Esophagus (tissue), 2 donors: Measurements from ENCODE around the gene MEGF10. TPM values are rescaled to one million over a fixed set of nuclear protein-coding genes. Genes with fewer than 3 reads are reported as not detected.

Experiments used
- H3K27ac ChIP-seq, 2 donors: one replicate each; pipeline ENCODE4 v1.5.1; 2013; ENCODE audit warnings: low read depth in 2 of 2, mild to moderate bottlenecking in 2 of 2, inconsistent platforms in 1 of 2, low read length in 1 of 2, moderate library complexity in 1 of 2
- H3K27me3 ChIP-seq, 2 donors: one replicate each; pipeline ENCODE4 v1.6.1; 2013; ENCODE audit warnings: low read length in 2 of 2, control low read depth in 1 of 2, mild to moderate bottlenecking in 1 of 2; ENCODE audit not compliant: insufficient read depth in 2 of 2, control insufficient read depth in 1 of 2
- H3K36me3 ChIP-seq, 2 donors: one replicate each; pipeline ENCODE4 v1.6.1; 2013; ENCODE audit warnings: low read length in 1 of 2; ENCODE audit not compliant: control insufficient read depth in 2 of 2, insufficient read depth in 2 of 2
- H3K4me1 ChIP-seq, 2 donors: one replicate each; pipeline ENCODE4 v1.6.1; 2013; ENCODE audit warnings: low read length in 1 of 2; ENCODE audit not compliant: control insufficient read depth in 2 of 2, insufficient read depth in 2 of 2
- H3K4me3 ChIP-seq, 2 donors: one replicate each; pipeline ENCODE4 v1.5.1; 2013; ENCODE audit warnings: low read length in 2 of 2, mild to moderate bottlenecking in 2 of 2, low read depth in 1 of 2, moderate library complexity in 1 of 2
- H3K9me3 ChIP-seq, 2 donors: one replicate each; pipeline ENCODE4 v1.6.1; 2013; ENCODE audit warnings: mild to moderate bottlenecking in 2 of 2, low read depth in 1 of 2, low read length in 1 of 2, moderate library complexity in 1 of 2; ENCODE audit not compliant: control insufficient read depth in 2 of 2, insufficient read depth in 1 of 2
- WGBS, 2 donors: extraction: QIAGEN DNeasy Blood & Tissue Kit; methylation state at CpG; one replicate each; pipeline ENCODE4 v1.1.7; 2013; 5-methylcytosine and 5-hydroxymethylcytosine counted together
- polyA plus RNA-seq, 2 donors: library from polyadenylated mRNA; stranded (reverse); fragments of 200-250 nt; gene quantifications; one replicate each; pipeline ENCODE4 v1.2.3, GENCODE V29; 2013
- donor health status: healthy with polysubstance abuse.
- donor health status: Bipolar disorder and iron deficiency.

Gene MEGF10
- polyA plus RNA-seq, 2 donors, result 0.02 TPM

GRCh38 chr5:127433526-127433925, 142.9 kb downstream of the MEGF10 start:
- no peaks in the 10 kb centered on the region for H3K36me3 ChIP-seq
- no peaks in the 10 kb centered on the region for H3K4me1 ChIP-seq
- H3K27me3 ChIP-seq, result no peaks in the 10 kb centered on the region
- no peak overlapping the region for H3K4me3 ChIP-seq
- no peak overlapping the region for H3K27ac ChIP-seq
- no peaks in the 10 kb centered on the region for H3K9me3 ChIP-seq
- WGBS, 2 donors, result 67 to 75% methylated on average over 2 of the region's 2 CpGs

GRCh38 chr5:127434588-127434987, 144.0 kb downstream of the MEGF10 start:
- no peak overlapping the region for H3K4me3 ChIP-seq
- no peaks in the 10 kb centered on the region for H3K36me3 ChIP-seq
- 89 to 93% methylated on average over 12 of the region's 12 CpGs for WGBS, 2 donors
- H3K4me1 ChIP-seq, result no peaks in the 10 kb centered on the region
- no peaks in the 10 kb centered on the region for H3K27me3 ChIP-seq
- no peaks in the 10 kb centered on the region for H3K9me3 ChIP-seq
- no peak overlapping the region for H3K27ac ChIP-seq

GRCh38 chr5:127435821-127436220, 145.2 kb downstream of the MEGF10 start:
- H3K27me3 ChIP-seq, result no peaks in the 10 kb centered on the region
- no peak overlapping the region for H3K4me3 ChIP-seq
- H3K36me3 ChIP-seq, result no peaks in the 10 kb centered on the region
- H3K27ac ChIP-seq, result no peak overlapping the region
- no peaks in the 10 kb centered on the region for H3K4me1 ChIP-seq
- no peaks in the 10 kb centered on the region for H3K9me3 ChIP-seq
- 88 to 94% methylated on average over 2 of the region's 2 CpGs for WGBS, 2 donors

- no peak overlapping the region for H3K27ac ChIP-seq
- H3K4me3 ChIP-seq, result no peak overlapping the region
- H3K4me1 ChIP-seq, result no peaks in the 10 kb centered on the region
- H3K27me3 ChIP-seq, result no peaks in the 10 kb centered on the region
- H3K36me3 ChIP-seq, result no peaks in the 10 kb centered on the region
- H3K9me3 ChIP-seq, result no peaks in the 10 kb centered on the region
- 80 to 83% methylated on average over 4 of the region's 4 CpGs for WGBS, 2 donors
Observed at GRCh38 chr5:127439644-127440043, 149.0 kb downstream of the MEGF10 start.

- WGBS, 2 donors, result 87 to 91% methylated on average over 7 of the region's 7 CpGs
Observed at GRCh38 chr5:127440831-127441230, 150.2 kb downstream of the MEGF10 start.

GRCh38 chr5:127441799-127442484, 151.3 kb downstream of the MEGF10 start:
- Histone ChIP-seq H3K36me3 (no peaks in the 10 kb centered on the region), H3K4me3 (no peak overlapping the region), H3K4me1 (no peaks in the 10 kb centered on the region), H3K9me3 (no peaks in the 10 kb centered on the region), H3K27me3 (no peaks in the 10 kb centered on the region), H3K27ac (no peak overlapping the region)
- WGBS, 2 donors, result 62 to 65% methylated on average over 4 of the region's 4 CpGs

More at GRCh38 chr5:127440831-127441230, 150.2 kb downstream of the MEGF10 start:
- Histone ChIP-seq H3K27ac (no peak overlapping the region), H3K36me3 (no peaks in the 10 kb centered on the region), H3K4me3 (no peak overlapping the region), H3K9me3 (no peaks in the 10 kb centered on the region), H3K27me3 (no peaks in the 10 kb centered on the region), H3K4me1 (no peaks in the 10 kb centered on the region)

- Histone ChIP-seq H3K9me3 (no peaks in the 10 kb centered on the region), H3K27ac (no peak overlapping the region), H3K27me3 (no peaks in the 10 kb centered on the region), H3K4me3 (no peak overlapping the region), H3K36me3 (no peaks in the 10 kb centered on the region), H3K4me1 (no peaks in the 10 kb centered on the region)
- 70 to 80% methylated on average over 1 of the region's 1 CpG for WGBS, 2 donors
Observed at GRCh38 chr5:127444171-127444570, 153.6 kb downstream of the MEGF10 start.

- Histone ChIP-seq H3K4me3 (no peak overlapping the region), H3K27me3 (no peaks in the 10 kb centered on the region), H3K27ac (no peak overlapping the region), H3K4me1 (no peaks in the 10 kb centered on the region), H3K36me3 (no peaks in the 10 kb centered on the region), H3K9me3 (no peaks in the 10 kb centered on the region)
- WGBS, 2 donors, result 63 to 73% methylated on average over 4 of the region's 4 CpGs
Observed at GRCh38 chr5:127445328-127445727, 154.7 kb downstream of the MEGF10 start.

- no peaks in the 10 kb centered on the region for H3K9me3 ChIP-seq
- 52 to 72% methylated on average over 2 of the region's 2 CpGs for WGBS, 2 donors
- H3K36me3 ChIP-seq, result no peaks in the 10 kb centered on the region
- no peaks in the 10 kb centered on the region for H3K27me3 ChIP-seq
- no peaks in the 10 kb centered on the region for H3K4me1 ChIP-seq
- no peak overlapping the region for H3K27ac ChIP-seq
- H3K4me3 ChIP-seq, result no peak overlapping the region
Observed at GRCh38 chr5:127446626-127447025, 156.0 kb downstream of the MEGF10 start.

GRCh38 chr5:127447827-127448226, 157.2 kb downstream of the MEGF10 start:
- Histone ChIP-seq H3K36me3 (no peaks in the 10 kb centered on the region), H3K9me3 (no peaks in the 10 kb centered on the region), H3K4me3 (no peak overlapping the region), H3K4me1 (no peaks in the 10 kb centered on the region), H3K27ac (no peak overlapping the region), H3K27me3 (no peaks in the 10 kb centered on the region)
- WGBS, 2 donors, result 67 to 73% methylated on average over 7 of the region's 7 CpGs
